ENCODE results near the gene ZNF398.

ZNF398 gene

DNA sequence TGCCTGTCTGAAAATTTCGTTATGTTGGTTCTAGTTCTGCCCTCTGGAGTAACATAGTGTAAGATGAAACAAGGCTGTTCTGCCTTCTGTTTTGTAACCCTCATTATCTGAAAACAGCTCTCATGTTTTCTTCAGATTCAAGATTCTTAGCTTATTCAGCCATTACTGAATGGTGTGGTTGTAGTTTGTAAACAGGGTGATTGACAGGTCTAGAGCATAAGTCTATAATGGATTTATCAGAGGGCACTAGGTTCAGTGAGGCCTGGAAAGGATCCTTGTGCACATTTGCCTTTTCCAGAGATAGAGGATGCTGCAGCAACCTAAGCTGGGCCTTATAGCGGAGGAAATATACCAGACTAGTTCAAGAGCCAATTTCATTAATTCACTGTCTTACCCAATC lies 6.1 kb downstream of the ZNF398 start:
- Histone ChIP-seq H3K4me1 (ENCODE audit: control insufficient read depth, insufficient read depth, low read length) (peaks cover 22% of the 10 kb centered on the region), H3K27me3 (ENCODE audit: control insufficient read depth, insufficient read depth, low read length) (no peaks in the 10 kb centered on the region), H3K27ac (ENCODE audit: low read depth, low read length) (no peak overlapping the region), H3K9me3 (ENCODE audit: control insufficient read depth, insufficient read depth, low read length) (no peaks in the 10 kb centered on the region), H3K9ac (ENCODE audit: low read depth, low read length) (no peak overlapping the region), H3K36me3 (ENCODE audit: control insufficient read depth, insufficient read depth, low read length) (peaks cover 75% of the 10 kb centered on the region), H3K4me3 (ENCODE audit: low read depth, low read length) (no peak overlapping the region)

DNA sequence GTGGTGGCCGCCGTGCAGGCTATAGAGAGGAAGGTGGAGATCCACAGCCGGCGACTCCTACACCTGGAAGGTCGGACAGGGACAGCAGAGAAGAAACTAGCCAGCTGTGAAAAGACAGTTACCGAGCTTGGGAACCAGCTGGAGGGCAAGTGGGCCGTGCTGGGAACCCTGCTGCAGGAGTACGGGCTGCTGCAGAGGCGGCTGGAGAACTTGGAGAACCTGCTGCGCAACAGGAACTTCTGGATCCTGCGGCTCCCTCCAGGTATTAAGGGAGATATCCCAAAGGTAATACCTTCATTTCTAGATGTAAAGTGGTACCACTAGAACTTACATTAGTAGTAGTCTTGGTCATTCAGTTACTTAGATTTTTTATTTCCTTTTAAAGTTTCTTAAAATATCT lies 6.8 kb downstream of the ZNF398 start:
- no peaks in the 10 kb centered on the region for H3K9me3 ChIP-seq (ENCODE audit: control insufficient read depth, insufficient read depth, low read length)

DNA sequence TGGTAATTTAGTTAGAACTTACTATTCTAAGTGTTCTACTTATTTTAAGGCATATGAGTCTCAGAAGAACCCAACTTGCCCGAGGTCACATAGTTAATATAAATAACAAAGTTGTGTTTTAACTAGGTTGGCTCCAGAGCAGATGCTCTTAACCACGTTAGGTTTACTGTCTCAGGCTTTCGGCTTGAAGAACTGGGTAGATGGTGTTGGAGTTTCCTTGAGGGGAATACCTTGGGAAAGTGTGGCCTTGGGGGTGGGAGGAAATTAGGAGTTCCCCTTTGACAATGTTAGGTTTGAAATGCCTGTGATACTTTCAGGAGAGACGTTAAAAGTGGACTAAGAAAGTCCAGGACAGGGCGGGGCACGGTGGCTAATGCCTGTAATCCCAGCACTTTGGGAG lies 9.6 kb downstream of the ZNF398 start:
- Histone ChIP-seq H3K27me3 (ENCODE audit: control insufficient read depth, insufficient read depth, low read length) (no peaks in the 10 kb centered on the region), H3K9ac (ENCODE audit: low read depth, low read length) (no peak overlapping the region), H3K4me1 (ENCODE audit: control insufficient read depth, insufficient read depth, low read length) (no peaks in the 10 kb centered on the region), H3K9me3 (ENCODE audit: control insufficient read depth, insufficient read depth, low read length) (no peaks in the 10 kb centered on the region), H3K27ac (ENCODE audit: low read depth, low read length) (no peak overlapping the region), H3K4me3 (ENCODE audit: low read depth, low read length) (no peak overlapping the region), H3K36me3 (ENCODE audit: control insufficient read depth, insufficient read depth, low read length) (peaks cover 82% of the 10 kb centered on the region)

More for the DNA sequence above, 6.8 kb downstream of the ZNF398 start:
- Histone ChIP-seq H3K27ac (ENCODE audit: low read depth, low read length) (no peak overlapping the region), H3K4me3 (ENCODE audit: low read depth, low read length) (no peak overlapping the region), H3K27me3 (ENCODE audit: control insufficient read depth, insufficient read depth, low read length) (no peaks in the 10 kb centered on the region), H3K4me1 (ENCODE audit: control insufficient read depth, insufficient read depth, low read length) (peaks cover 22% of the 10 kb centered on the region), H3K9ac (ENCODE audit: low read depth, low read length) (no peak overlapping the region), H3K36me3 (ENCODE audit: control insufficient read depth, insufficient read depth, low read length) (peaks cover 80% of the 10 kb centered on the region)

DNA sequence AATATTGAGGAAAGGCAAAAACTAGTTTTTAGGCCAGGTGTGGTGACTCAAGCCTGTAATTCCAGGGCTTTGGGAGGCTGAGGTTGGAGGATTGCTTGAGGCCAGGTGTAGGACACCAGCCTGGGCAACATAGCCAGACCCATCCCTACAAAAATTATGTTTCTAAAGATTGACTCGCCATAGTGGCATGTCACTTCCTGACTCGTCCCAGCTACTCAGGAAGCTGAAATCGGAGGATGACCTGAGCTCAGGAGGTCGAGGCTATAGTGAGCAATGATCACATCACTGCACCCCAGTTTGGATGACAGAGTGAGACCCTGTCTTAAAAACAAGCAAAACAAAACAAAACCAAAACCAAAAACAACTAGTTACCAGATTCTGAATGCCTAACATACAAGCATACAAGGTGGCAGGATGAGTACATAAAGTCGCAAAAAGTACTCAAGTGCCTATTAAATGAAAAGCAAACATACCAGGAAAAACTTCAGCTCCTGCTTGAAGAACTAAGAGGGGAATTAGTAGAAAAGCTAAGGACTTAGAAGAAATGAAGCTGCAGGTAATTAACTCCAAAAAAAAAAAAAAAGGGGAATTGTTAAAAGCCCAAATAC lies 14.1 kb downstream of the ZNF398 start:
- no peaks in the 10 kb centered on the region for H3K4me1 ChIP-seq (ENCODE audit: control insufficient read depth, insufficient read depth, low read length)
- H3K36me3 ChIP-seq (ENCODE audit: control insufficient read depth, insufficient read depth, low read length): peaks cover 85% of the 10 kb centered on the region
- H3K27ac ChIP-seq (ENCODE audit: low read depth, low read length): no peak overlapping the region
- H3K4me3 ChIP-seq (ENCODE audit: low read depth, low read length): no peak overlapping the region
- no peaks in the 10 kb centered on the region for H3K27me3 ChIP-seq (ENCODE audit: control insufficient read depth, insufficient read depth, low read length)
- H3K9ac ChIP-seq (ENCODE audit: low read depth, low read length): no peak overlapping the region
- no peaks in the 10 kb centered on the region for H3K9me3 ChIP-seq (ENCODE audit: control insufficient read depth, insufficient read depth, low read length)

DNA sequence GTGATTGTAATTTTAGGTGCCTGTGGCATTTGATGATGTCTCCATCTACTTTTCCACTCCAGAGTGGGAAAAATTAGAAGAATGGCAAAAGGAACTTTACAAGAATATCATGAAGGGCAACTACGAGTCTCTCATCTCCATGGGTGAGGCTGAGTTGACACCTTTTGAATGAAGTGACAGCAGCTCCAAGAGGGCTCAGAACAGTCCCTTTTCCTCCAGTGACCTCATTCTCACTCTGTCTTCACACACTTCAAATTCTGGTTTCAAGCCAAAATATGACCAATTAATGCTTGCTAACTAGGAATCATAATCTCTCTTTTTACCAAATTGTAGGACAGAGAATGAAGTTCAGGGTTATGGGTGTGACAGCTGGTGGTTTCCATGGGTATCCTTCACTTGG lies 18.9 kb downstream of the ZNF398 start:
- H3K36me3 ChIP-seq (ENCODE audit: control insufficient read depth, insufficient read depth, low read length): peaks cover 95% of the 10 kb centered on the region
- H3K4me1 ChIP-seq (ENCODE audit: control insufficient read depth, insufficient read depth, low read length): no peaks in the 10 kb centered on the region
- H3K27me3 ChIP-seq (ENCODE audit: control insufficient read depth, insufficient read depth, low read length): no peaks in the 10 kb centered on the region
- no peaks in the 10 kb centered on the region for H3K9me3 ChIP-seq (ENCODE audit: control insufficient read depth, insufficient read depth, low read length)
- no peak overlapping the region for H3K9ac ChIP-seq (ENCODE audit: low read depth, low read length)
- H3K27ac ChIP-seq (ENCODE audit: low read depth, low read length): no peak overlapping the region
- no peak overlapping the region for H3K4me3 ChIP-seq (ENCODE audit: low read depth, low read length)

DNA sequence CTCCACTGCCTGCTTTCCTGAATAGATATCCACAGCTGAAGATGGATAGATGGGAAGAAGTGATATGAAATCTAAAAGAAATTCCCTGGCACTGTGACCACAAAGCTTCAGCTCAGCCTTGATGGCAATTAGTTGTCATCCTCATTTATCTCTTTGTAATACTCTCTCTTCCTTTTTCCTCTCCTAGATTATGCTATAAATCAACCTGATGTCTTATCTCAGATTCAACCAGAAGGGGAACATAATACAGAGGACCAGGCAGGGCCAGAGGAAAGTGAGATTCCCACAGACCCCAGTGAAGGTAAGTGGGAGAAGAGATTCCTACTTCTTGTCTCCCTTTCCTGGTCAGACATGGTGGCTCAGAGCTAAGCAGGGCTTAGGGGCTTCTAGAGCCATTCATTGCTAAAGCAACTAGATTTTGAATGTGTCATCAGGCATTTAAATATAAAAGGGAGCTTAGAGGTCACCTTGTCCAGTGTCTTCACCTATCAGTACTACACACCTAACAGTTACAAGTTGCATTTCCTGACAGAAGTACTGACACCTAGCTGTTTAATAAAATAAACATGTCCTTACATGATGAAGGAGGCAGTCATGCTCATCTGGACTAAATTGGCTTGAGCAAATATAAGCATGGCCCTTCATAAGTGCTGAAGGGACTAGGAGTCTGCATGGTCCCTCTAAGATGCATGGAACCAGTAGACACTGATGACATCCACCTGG lies 19.5 kb downstream of the ZNF398 start:
- Histone ChIP-seq H3K4me3 (ENCODE audit: low read depth, low read length) (no peak overlapping the region), H3K9ac (ENCODE audit: low read depth, low read length) (no peak overlapping the region), H3K27ac (ENCODE audit: low read depth, low read length) (no peak overlapping the region), H3K36me3 (ENCODE audit: control insufficient read depth, insufficient read depth, low read length) (peaks cover 95% of the 10 kb centered on the region), H3K4me1 (ENCODE audit: control insufficient read depth, insufficient read depth, low read length) (no peaks in the 10 kb centered on the region), H3K27me3 (ENCODE audit: control insufficient read depth, insufficient read depth, low read length) (no peaks in the 10 kb centered on the region), H3K9me3 (ENCODE audit: control insufficient read depth, insufficient read depth, low read length) (no peaks in the 10 kb centered on the region)

DNA sequence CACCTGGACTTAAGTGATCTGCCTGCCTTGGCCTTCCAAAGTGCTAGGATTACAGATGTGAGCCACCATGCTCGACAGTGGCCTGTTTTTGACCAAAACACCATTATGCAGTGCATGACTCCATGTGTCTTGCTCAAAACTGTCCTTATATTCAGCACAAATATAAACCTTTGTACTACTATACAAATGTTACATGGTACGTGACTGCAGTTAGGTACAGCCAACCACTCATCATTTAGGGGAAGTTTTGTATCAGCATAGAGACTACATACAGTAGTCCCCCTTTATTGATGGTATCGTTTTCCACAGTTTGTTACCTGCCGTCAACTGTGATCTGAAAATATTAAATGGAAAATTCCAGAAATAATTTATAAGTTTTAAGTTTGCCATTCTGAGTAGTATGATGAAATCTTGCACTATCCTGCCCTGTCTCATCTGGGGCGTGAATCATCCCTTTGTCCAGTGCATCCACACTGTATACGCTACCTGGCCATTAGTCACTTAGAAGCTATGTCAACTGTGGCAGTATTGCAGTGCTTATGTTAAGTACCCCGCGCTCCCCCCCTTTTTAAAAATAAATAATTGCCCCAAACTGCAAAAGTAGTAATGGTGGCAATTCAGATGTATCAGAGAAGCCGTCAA lies 24.8 kb downstream of the ZNF398 start:
- Histone ChIP-seq H3K27me3 (ENCODE audit: control insufficient read depth, insufficient read depth, low read length) (no peaks in the 10 kb centered on the region), H3K9ac (ENCODE audit: low read depth, low read length) (no peak overlapping the region), H3K27ac (ENCODE audit: low read depth, low read length) (no peak overlapping the region), H3K9me3 (ENCODE audit: control insufficient read depth, insufficient read depth, low read length) (no peaks in the 10 kb centered on the region), H3K36me3 (ENCODE audit: control insufficient read depth, insufficient read depth, low read length) (peaks cover 99% of the 10 kb centered on the region), H3K4me1 (ENCODE audit: control insufficient read depth, insufficient read depth, low read length) (no peaks in the 10 kb centered on the region), H3K4me3 (ENCODE audit: low read depth, low read length) (no peak overlapping the region)

DNA sequence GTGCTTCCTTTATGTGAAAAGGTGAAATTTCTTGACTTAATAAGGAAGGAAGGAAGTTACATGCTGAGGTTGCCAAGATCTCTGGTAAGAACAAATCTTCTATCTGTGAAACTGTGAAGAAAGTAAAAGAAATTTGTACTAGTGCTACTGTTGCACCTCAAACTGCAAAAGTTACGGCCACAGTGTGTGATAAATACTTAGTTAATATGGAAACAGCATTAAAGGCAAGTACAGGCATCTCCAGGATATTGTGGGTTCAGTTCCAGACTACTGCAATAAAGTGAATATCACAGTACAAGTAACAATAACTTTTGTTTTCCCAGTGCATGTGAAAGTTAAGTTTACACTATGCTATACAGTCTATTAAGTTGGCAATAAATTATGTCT lies 25.3 kb downstream of the ZNF398 start:
- no peaks in the 10 kb centered on the region for H3K4me1 ChIP-seq (ENCODE audit: control insufficient read depth, insufficient read depth, low read length)
- H3K9ac ChIP-seq (ENCODE audit: low read depth, low read length): no peak overlapping the region
- H3K27ac ChIP-seq (ENCODE audit: low read depth, low read length): no peak overlapping the region
- H3K9me3 ChIP-seq (ENCODE audit: control insufficient read depth, insufficient read depth, low read length): no peaks in the 10 kb centered on the region
- H3K27me3 ChIP-seq (ENCODE audit: control insufficient read depth, insufficient read depth, low read length): no peaks in the 10 kb centered on the region
- H3K4me3 ChIP-seq (ENCODE audit: low read depth, low read length): no peak overlapping the region
- peaks cover 99% of the 10 kb centered on the region for H3K36me3 ChIP-seq (ENCODE audit: control insufficient read depth, insufficient read depth, low read length)

DNA sequence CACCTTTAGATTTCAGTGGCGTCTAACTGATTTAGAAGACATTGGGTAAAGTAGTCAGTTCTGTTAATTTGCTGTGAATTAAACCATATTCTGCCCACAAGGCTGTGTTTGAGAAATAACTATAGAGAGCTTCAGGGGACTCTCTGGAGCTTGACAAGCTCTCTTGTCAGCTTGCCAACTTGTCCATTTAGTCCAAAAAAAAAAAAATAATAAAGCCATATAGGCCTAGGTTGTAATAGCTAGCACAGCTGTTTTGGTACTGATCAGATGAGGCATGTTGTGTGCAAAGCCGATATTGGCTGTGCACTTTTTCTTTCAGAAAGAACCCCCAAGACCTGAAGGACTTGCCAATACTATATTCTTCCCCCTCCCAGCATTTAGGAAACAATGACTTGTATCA lies 27.9 kb downstream of the ZNF398 start:
- no peaks in the 10 kb centered on the region for H3K4me1 ChIP-seq (ENCODE audit: control insufficient read depth, insufficient read depth, low read length)
- H3K4me3 ChIP-seq (ENCODE audit: low read depth, low read length): no peak overlapping the region
- H3K36me3 ChIP-seq (ENCODE audit: control insufficient read depth, insufficient read depth, low read length): peaks cover 98% of the 10 kb centered on the region
- H3K9ac ChIP-seq (ENCODE audit: low read depth, low read length): no peak overlapping the region
- no peaks in the 10 kb centered on the region for H3K27me3 ChIP-seq (ENCODE audit: control insufficient read depth, insufficient read depth, low read length)
- H3K27ac ChIP-seq (ENCODE audit: low read depth, low read length): no peak overlapping the region
- H3K9me3 ChIP-seq (ENCODE audit: control insufficient read depth, insufficient read depth, low read length): no peaks in the 10 kb centered on the region

DNA sequence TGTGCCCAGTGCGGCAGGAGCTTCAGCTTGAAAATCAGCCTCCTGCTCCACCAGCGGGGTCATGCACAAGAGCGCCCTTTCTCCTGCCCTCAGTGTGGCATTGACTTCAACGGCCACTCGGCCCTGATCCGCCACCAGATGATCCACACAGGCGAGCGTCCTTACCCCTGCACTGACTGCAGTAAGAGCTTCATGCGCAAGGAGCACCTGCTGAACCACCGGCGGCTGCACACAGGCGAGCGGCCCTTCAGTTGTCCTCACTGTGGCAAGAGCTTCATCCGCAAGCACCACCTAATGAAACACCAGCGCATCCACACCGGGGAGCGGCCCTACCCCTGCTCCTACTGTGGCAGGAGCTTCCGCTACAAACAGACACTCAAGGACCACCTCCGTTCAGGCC lies 32.0 kb downstream of the ZNF398 start:
- Histone ChIP-seq H3K27me3 (ENCODE audit: control insufficient read depth, insufficient read depth, low read length) (no peaks in the 10 kb centered on the region), H3K9ac (ENCODE audit: low read depth, low read length) (no peak overlapping the region), H3K4me1 (ENCODE audit: control insufficient read depth, insufficient read depth, low read length) (no peaks in the 10 kb centered on the region), H3K4me3 (ENCODE audit: low read depth, low read length) (no peak overlapping the region), H3K36me3 (ENCODE audit: control insufficient read depth, insufficient read depth, low read length) (peaks cover 85% of the 10 kb centered on the region), H3K9me3 (ENCODE audit: control insufficient read depth, insufficient read depth, low read length) (no peaks in the 10 kb centered on the region), H3K27ac (ENCODE audit: low read depth, low read length) (no peak overlapping the region)

DNA sequence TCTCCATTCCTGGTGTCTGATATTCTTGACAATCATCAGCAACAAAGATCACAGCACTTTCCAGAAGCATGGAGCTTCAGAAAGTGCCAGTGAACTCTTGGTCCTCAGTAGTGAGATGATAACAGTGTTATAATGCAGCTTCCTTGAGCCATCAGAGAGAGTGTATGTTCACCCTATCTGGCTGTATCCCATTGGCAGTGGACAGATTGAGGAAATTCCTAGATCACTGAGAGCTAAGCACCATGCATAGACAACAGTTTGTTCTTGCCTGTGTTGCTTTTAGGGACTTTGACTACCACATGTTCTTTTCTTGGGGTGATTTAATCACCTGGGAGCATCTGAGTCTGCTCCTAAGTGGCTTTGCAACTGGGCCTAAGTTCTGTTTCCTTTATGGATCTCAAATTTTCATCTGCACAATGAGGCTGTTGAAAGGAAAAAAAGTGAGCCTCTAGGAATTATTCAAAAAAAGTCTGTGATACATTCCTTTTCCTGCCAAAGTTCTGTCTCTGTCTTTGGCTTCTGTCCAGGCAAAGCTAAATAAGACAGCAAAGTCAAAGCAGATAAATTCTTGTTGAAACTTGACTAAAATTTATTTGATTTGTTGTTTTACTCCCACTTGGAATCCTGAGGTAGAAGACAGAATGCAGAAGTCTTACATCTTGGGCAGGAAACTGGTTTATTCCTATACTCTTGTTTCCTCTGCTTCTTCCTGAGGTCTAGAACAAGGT lies 33.6 kb downstream of the ZNF398 start:
- Histone ChIP-seq H3K27me3 (ENCODE audit: control insufficient read depth, insufficient read depth, low read length) (no peaks in the 10 kb centered on the region), H3K9me3 (ENCODE audit: control insufficient read depth, insufficient read depth, low read length) (no peaks in the 10 kb centered on the region), H3K4me1 (ENCODE audit: control insufficient read depth, insufficient read depth, low read length) (no peaks in the 10 kb centered on the region), H3K36me3 (ENCODE audit: control insufficient read depth, insufficient read depth, low read length) (peaks cover 69% of the 10 kb centered on the region), H3K4me3 (ENCODE audit: low read depth, low read length) (no peak overlapping the region), H3K27ac (ENCODE audit: low read depth, low read length) (no peak overlapping the region), H3K9ac (ENCODE audit: low read depth, low read length) (no peak overlapping the region)
